Endodermal cell (in vitro differentiated cells): ENCODE measurements around the gene RHOT2. TPM values are rescaled to one million over a fixed set of nuclear protein-coding genes. Genes with fewer than 3 reads are reported as not detected.

Experiments used
- DNase-seq: peaks from one replicate; pipeline ENCODE4 v3.0.0-alpha.2; 2017
- H3K27ac ChIP-seq: 2 replicates; pipeline ENCODE4 v1.5.1; 2013; ENCODE audit warnings: mild to moderate bottlenecking, low read depth, low read length, moderate library complexity
- H3K27me3 ChIP-seq: 2 replicates; pipeline ENCODE4 v1.6.1; 2013; ENCODE audit warnings: mild to moderate bottlenecking, low read length, moderate library complexity; ENCODE audit not compliant: insufficient read depth, control insufficient read depth, poor library complexity, severe bottlenecking
- H3K36me3 ChIP-seq: 2 replicates; pipeline ENCODE4 v1.7.0; 2013; ENCODE audit warnings: mild to moderate bottlenecking, low read length, moderate library complexity; ENCODE audit not compliant: control insufficient read depth, insufficient read depth
- H3K4me1 ChIP-seq: one replicate; pipeline ENCODE4 v1.7.0; 2013; ENCODE audit warnings: low read length; ENCODE audit not compliant: control insufficient read depth, insufficient read depth
- H3K4me3 ChIP-seq: 2 replicates; pipeline ENCODE4 v1.5.1; 2013; ENCODE audit warnings: mild to moderate bottlenecking, low read length, moderate library complexity
- H3K9ac ChIP-seq: 2 replicates; pipeline ENCODE4 v1.6.1; 2013; ENCODE audit warnings: mild to moderate bottlenecking, low read length, moderate library complexity; ENCODE audit not compliant: poor library complexity, severe bottlenecking; ENCODE audit errors: extremely low read depth
- H3K9me3 ChIP-seq: 2 replicates; pipeline ENCODE4 v1.6.1; 2013; ENCODE audit warnings: mild to moderate bottlenecking, low read length, moderate library complexity; ENCODE audit not compliant: control insufficient read depth
- H3K27ac Mint-ChIP-seq: 2 replicates; pipeline ENCODE4 v1.8.0; 2020; ENCODE audit warnings: mixed read lengths
- H3K27me3 Mint-ChIP-seq: 2 replicates; pipeline ENCODE4 v1.8.0; 2021; ENCODE audit warnings: mild to moderate bottlenecking, mixed read lengths; ENCODE audit not compliant: insufficient read depth
- H3K36me3 Mint-ChIP-seq: 2 replicates; pipeline ENCODE4 v1.8.0; 2020; ENCODE audit warnings: low read depth, mixed read lengths
- H3K4me1 Mint-ChIP-seq: 2 replicates; pipeline ENCODE4 v1.8.0; 2020; ENCODE audit warnings: mixed read lengths
- H3K4me3 Mint-ChIP-seq: 2 replicates; pipeline ENCODE4 v1.8.0; 2020; ENCODE audit warnings: mild to moderate bottlenecking, moderate library complexity, mixed read lengths
- H3K9me3 Mint-ChIP-seq: 2 replicates; pipeline ENCODE4 v1.8.0; 2020; ENCODE audit warnings: mild to moderate bottlenecking, mixed read lengths
- CTCF ChIP-seq: fragments of 200-600 bp; sonication (generic); conservative IDR thresholded peaks from 2 replicates; pipeline ENCODE4 v1.5.0; 2021; ENCODE audit warnings: antibody characterized with exemption, mild to moderate bottlenecking
- WGBS, 2 experiments: methylation state at CpG; one replicate each; pipeline versions ENCODE4 v1.1.5 to v1.1.7; 2013; ENCODE audit warnings: missing lambda C conversion rate in 2 of 2, mixed read lengths in 1 of 2; ENCODE audit not compliant: insufficient coverage in 1 of 2, insufficient read length in 1 of 2; 5-methylcytosine and 5-hydroxymethylcytosine counted together
- total RNA-seq, 2 donors: library from RNA; stranded (reverse); fragmentation: NEBNext Ultra II Directional in 1 of 2; extraction: Animal tissue kit (Norgen Biotek cat#: 25700) in 1 of 2; gene quantifications; 2 replicates in 1 of 2; 3 replicates in 1 of 2; pipeline ENCODE4 v1.2.1, GENCODE V29; 2021

The RHOT2 gene
- total RNA-seq, 2 donors from 2014 or later, result 180 to 193 TPM

GRCh38 chr16:705431-706188, 37.7 kb downstream of the RHOT2 start, which contains the start of gene FBXL16:
FBXL16 (minus strand) TSS chr16:705801; CDS start chr16:697405, 8,396 bp downstream.
- H3K27ac Mint-ChIP-seq, result no peak within 1 kb of the TSS
- H3K36me3 ChIP-seq, result no peaks in the 10 kb centered on the region
- DNase-seq, result peak; percentile 68
- no peak within 1 kb of the TSS for H3K4me3 ChIP-seq
- peaks cover 88% of the 10 kb centered on the region for H3K27me3 Mint-ChIP-seq
- H3K9ac ChIP-seq, result no peak within 1 kb of the TSS
- 0 to 1% methylated on average over 17 to 102 of the region's 115 CpGs for WGBS, 2 experiments
- no peaks in the 10 kb centered on the region for H3K36me3 Mint-ChIP-seq
- no peaks in the 10 kb centered on the region for H3K4me1 Mint-ChIP-seq
- H3K27ac ChIP-seq, result no peak within 1 kb of the TSS
- TF ChIP-seq CTCF, result no peak
- no peaks in the 10 kb centered on the region for H3K9me3 ChIP-seq
- H3K4me1 ChIP-seq, result no peaks in the 10 kb centered on the region
- no peaks in the 10 kb centered on the region for H3K9me3 Mint-ChIP-seq
- peaks cover 92% of the 10 kb centered on the region for H3K27me3 ChIP-seq
- H3K4me3 Mint-ChIP-seq, result peak within 1 kb of the TSS; percentile 48

- Histone ChIP-seq H3K9me3 (no peaks in the 10 kb centered on the region), H3K4me3 (no peak overlapping the region), H3K27ac (no peak overlapping the region), H3K9ac (no peak overlapping the region), H3K4me1 (no peaks in the 10 kb centered on the region), H3K27me3 (peaks cover 92% of the 10 kb centered on the region), H3K36me3 (no peaks in the 10 kb centered on the region)
- Mint-ChIP-seq H3K27me3 (peaks cover 84% of the 10 kb centered on the region), H3K4me3 (peak overlapping the region; percentile 48), H3K36me3 (no peaks in the 10 kb centered on the region), H3K4me1 (no peaks in the 10 kb centered on the region), H3K27ac (no peak overlapping the region), H3K9me3 (no peaks in the 10 kb centered on the region)
- 8 to 12% methylated on average over 20 to 49 of the region's 49 CpGs for WGBS, 2 experiments
- no peak for TF ChIP-seq CTCF
- peak; percentile 70 for DNase-seq
Observed at GRCh38 chr16:706189-707061, 38.5 kb downstream of the RHOT2 start.

- no peak overlapping the region for H3K27ac ChIP-seq
- no peaks in the 10 kb centered on the region for H3K9me3 ChIP-seq
- H3K36me3 Mint-ChIP-seq, result no peaks in the 10 kb centered on the region
- no peak overlapping the region for H3K9ac ChIP-seq
- 39 to 49% methylated on average over 12 to 14 of the region's 14 CpGs for WGBS, 2 experiments
- no peak overlapping the region for H3K27ac Mint-ChIP-seq
- no peaks in the 10 kb centered on the region for H3K4me1 ChIP-seq
- no peak overlapping the region for H3K4me3 ChIP-seq
- no peak for TF ChIP-seq CTCF
- peaks cover 87% of the 10 kb centered on the region for H3K27me3 ChIP-seq
- H3K9me3 Mint-ChIP-seq, result no peaks in the 10 kb centered on the region
- peaks cover 82% of the 10 kb centered on the region for H3K27me3 Mint-ChIP-seq
- DNase-seq, result no peak
- H3K36me3 ChIP-seq, result no peaks in the 10 kb centered on the region
- no peaks in the 10 kb centered on the region for H3K4me1 Mint-ChIP-seq
- H3K4me3 Mint-ChIP-seq, result peak overlapping the region; percentile 48
Observed at GRCh38 chr16:707062-707538, 39.2 kb downstream of the RHOT2 start.
